ENCODE measurements around the gene ULK3.

Gene ULK3

GRCh38 chr15:74839526-74840395, 3.2 kb downstream of the ULK3 start:
- no peak for DNase-seq

DNA sequence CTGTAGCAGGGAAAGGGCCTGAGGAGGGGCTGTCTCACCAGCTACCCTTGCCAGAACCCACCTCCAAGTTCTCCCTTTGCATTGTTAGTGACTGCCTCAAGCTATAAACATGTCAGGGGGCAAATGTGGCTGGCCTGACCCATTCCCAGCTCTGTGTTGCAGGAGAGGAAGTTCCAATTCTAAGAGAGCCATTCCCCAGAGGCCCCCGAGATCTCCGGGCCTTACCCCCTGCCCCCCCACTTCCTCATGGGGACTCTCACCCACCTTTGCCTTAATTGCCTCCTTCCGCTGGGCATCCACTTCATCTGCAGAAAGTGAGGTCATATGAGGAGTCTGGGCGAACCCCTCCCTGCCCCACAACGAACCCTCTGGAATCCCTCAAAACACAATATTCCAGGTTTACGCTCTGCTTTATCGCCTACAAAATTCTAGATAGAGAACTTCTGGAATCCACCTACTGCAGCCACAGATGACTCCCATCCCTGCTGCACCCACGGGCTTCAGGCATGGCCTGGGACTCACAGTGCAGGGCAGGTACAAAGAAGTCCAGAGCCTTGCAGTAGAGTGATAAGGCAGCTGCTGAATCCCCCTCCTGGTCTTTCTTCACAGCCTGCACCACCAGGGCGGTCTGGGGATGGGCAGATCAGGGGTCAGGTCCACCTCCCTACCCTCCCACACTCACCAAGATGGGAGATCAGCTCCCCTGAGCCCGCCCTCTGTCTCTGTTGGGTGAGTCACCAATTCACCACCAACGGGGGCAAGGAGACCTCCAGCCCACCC, 4.0 kb downstream of the ULK3 start:
- DNase-seq = no peak

DNA sequence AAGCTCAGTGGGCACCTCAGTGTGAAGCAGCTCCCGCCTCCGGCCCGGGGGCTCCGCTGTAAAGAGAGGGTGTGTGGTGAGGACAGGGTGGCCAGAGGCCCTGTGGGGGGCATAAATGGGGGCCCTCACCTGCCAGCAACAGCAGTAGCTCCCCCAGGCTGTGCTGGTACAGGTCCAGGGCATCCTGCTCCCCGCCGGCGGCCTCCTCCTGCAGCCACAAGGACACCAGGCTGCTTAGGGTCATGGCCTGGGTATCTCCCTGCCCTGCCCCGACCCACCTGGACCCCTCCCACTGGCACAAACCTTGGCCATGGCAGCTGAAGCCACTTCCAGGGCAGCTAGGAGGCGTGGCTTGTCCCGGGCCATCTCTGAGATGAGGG, 4.8 kb downstream of the ULK3 start:
- no peak for DNase-seq

GRCh38 chr15:74837482-74838136, 5.3 kb downstream of the ULK3 start:
- no peak for DNase-seq

GRCh38 chr15:74836846-74837245, 6.1 kb downstream of the ULK3 start:
- DNase-seq = no peak

DNA sequence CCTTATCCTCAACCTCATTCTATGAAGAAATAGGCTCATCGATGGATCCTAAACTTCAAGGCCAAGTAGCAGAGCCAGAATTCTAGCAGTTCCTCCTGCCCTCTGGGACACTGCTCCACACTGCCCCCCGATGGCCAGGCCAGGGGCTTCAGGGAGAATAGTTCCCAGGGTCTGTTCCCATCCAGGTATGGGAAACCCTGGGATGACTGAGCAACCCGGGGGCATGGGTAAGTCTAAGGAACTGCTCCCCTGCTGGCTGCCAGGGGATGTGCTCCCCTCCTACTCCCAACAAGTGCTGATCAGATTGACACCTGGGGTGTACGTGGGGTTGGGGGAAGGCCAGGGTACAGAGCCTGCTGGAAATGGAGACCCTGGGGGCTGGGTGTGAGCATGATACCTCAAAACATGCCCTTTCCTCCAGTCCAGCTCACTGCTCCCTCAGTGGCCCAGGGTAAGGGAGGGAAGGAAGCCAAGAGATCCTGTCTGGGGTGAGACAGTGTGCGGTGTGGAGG, 7.6 kb downstream of the ULK3 start:
- no peak for DNase-seq

DNA sequence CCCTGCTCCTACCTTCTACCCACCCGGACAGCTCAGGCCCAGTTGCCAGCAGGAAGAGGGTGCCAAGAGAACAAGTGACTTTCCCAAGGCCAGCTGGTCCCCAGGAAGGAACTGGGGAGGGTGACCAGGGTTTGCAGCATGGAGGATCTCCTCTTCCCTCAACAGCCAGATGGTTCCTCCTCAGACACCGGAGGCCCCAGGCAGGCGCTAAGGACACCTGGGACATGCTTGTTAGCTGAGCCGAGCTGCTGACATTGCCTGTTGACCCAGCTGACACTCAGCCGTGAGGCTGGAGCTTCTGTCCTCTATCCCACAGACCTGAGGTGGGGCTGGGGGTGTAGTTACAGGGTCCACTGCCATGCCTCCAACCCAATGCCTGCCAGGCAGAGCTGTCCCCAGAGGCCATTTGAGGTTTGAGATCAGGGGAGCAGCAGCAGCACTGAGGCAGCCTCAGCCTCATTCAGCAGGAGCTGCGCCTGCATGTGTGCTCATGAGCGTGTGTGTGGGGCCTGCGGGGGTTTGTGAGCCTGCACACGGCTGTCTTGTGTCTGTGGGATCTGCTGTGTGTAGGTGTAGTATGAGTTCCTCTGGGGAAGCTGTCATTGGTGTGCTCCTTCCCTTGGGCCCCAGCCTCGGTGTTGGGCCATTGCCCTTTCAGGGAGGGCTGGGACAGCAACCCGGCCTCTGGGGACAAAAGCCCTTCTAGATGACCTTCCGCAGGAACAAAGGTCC, 9.4 kb downstream of the ULK3 start:
- DNase-seq = no peak

- no peak for DNase-seq
Observed at GRCh38 chr15:74832826-74833225, 10.1 kb downstream of the ULK3 start.

DNA sequence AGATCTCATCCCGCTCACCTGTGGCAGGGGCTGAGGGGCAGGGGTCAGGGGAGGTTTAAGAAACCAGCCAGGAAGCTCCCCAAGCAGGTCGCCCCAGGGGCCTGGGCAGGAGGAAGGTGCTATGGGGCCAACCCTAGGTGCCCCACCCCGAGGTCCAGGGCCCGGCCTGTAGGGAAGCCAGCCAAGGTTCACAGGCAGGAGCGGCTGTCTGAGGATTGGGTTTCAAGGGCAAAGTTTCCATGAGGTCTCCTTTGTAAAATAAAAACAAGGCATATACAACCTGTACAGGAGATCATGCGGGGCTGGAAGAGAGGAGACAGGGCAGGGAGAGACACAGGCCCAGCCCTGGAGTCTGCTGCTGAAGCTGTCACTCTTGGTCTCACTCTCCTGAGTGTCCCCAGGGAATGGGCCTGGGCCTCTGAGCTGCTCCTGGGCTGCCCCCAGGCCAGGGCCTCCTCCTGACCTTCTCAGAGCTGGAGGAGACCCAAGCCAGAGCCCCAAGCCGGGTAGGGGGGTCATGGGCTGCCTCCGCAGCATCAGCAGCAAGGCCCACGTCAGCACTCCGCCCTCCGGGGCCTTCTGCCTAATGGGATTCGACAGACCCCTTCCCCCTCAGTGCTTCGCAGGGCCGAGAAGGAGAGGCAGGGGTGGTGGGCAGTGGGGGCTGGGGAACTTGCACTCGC, 11.0 kb downstream of the ULK3 start:
- no peak for DNase-seq

GRCh38 chr15:74830868-74831267, 12.1 kb downstream of the ULK3 start:
- no peak for DNase-seq

DNA sequence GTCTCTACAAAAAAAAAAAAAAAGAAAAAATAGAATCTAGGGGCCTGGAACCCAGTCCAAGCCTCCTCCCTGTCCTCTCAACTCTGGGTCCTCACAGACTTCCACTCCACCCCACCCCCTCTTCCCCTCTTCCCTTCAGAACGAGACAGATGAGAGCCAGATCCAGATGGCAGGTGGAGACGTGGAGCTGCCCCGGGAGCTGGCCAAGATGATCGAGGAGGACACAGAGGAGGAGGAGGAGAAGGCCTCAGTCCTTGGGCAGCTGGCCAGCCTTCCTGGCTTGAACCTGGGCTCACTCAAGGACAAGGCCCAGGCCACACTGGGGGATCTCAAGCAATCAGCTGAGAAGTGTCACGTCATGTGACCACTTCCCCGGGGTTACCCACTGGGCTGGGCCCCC, 13.0 kb downstream of the ULK3 start:
- DNase-seq = no peak

- DNase-seq = no peak
Observed at GRCh38 chr15:74829486-74829885, 13.5 kb downstream of the ULK3 start.

- DNase-seq = no peak
Observed at GRCh38 chr15:74828835-74829234, 14.1 kb downstream of the ULK3 start.

GRCh38 chr15:74827614-74828013, 15.3 kb downstream of the ULK3 start:
- no peak for DNase-seq

DNA sequence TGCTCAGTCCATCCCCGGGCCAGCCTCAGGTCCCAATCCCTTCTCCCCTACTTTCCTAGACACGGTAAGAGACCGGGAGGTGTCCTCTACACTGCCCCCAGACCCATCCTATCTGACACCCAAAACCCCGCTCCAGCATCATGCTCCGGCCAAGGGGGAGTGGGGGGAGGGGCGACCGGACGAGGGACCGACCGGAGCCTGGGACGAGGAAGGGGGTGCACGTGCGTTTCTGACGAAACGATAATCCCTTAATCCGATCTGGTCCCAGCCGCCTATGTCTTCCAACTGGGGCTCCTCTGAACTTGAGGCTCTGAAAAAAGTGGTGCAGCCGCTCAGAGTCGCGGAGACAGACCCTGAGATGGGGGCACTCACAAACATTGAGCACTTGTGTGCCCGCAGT, 16.0 kb downstream of the ULK3 start:
- DNase-seq = no peak

DNA sequence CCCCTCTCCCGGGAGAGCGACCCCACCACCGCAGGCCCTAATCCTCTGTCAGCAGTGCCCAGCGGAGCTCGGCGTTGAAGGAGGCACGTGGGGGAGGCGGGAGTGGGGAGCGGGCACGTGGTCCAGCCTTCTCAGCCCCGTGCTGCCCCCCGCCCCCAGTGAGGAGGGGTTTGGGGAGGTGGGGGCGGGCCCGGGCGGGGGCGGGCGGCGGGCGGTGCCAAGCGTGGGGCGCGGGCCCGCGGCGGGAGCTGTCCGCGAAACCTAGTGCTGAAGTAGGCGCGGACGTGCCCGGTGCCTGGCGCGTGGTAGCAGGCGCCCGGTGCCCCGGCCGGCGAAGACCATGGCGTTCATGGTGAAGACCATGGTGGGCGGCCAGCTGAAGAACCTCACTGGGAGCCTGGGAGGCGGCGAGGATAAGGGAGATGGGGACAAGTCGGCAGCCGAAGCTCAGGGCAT, 16.6 kb downstream of the ULK3 start, which contains the start of gene CPLX3:
Gene CPLX3 (plus strand): TSS at position 264 of the 456 bp plus-strand sequence. CDS start 77 bp downstream, at position 341.
- no peak for DNase-seq

GRCh38 chr15:74825866-74826265, 17.1 kb downstream of the ULK3 start:
- DNase-seq = no peak

DNA sequence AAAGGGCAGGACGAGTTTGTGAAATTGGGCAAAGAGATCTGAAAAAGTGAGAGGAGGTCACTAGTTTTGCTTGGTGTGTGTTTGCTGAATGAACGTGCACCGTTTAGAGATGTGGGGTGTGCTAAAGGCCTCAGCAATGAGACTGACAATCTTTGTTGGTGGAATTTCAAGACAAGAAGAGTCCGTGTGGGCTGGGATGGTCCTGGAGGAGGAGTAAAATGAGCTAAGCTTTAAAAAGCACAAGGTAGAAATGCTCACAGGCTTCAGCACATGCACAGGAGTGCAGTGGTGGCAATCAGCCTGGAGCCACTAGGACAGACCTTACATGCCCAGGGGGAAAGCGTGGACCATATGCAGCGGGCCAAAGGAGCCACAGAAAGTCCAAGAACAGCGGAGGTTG, 18.0 kb downstream of the ULK3 start:
- DNase-seq = no peak

- DNase-seq = no peak
Observed at GRCh38 chr15:74823324-74823723, 19.6 kb downstream of the ULK3 start.

- no peak for DNase-seq
Observed at GRCh38 chr15:74822233-74822632, 20.7 kb downstream of the ULK3 start.

DNA sequence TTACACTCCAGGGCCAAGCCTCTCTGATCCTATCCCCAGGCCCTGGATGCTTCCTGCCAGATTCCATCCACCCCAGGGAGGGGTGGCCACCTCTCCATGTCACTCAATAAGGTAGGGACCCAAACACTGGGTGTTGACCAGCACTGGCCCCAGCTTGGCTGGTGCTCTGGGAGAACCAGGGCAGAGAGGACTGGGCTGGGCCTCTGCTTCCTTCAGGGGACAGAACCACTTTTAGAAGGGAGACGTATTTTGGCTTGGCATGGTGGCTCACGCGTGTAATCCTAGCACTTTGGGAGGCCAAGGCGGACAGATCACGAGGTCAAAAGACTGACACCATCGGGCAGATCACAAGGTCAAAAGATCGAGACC, 21.2 kb downstream of the ULK3 start:
- DNase-seq = no peak
